OCI-LY3 (cell line): Measurements from ENCODE around the gene ARFGAP2.

ENCODE experiments used
- EZH2phosphoT487 ChIP-seq: fragments of 200-600 bp; shearing (Covaris generic); IDR thresholded peaks from 2 replicates; pipeline ENCODE4 v1.6.1; 2018; ENCODE audit warnings: antibody characterized with exemption, mixed run types, low read depth
- TF ChIP-seq, protein P1 (sequence below): fragments of 200-600, 300-600 bp; sonication (generic); IDR thresholded peaks from 2 replicates; pipeline ENCODE4 v1.5.1; 2014; ENCODE audit warnings: antibody characterized with exemption, low read length, low read depth

DNA sequence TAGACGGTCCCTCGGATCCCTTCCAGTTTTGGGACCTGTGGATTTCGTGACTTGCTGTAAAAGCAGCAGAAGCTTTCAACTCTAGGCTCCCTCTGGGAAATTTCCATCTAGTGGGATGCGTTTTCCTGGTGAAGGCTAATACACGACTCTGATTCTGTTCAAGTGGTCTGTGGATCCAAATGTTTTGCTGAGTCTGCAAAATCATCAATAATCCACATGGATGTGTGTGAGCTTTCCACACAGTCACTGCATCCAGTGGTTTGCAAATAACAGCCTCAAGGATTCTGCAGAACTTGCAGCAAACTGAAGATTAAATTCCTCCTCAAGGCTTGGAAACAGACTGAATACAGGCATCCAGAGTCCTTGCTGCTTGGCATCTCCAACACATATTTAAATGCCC is 25.9 kb upstream of the ARFGAP2 start:
- TF ChIP-seq, protein P1, sequence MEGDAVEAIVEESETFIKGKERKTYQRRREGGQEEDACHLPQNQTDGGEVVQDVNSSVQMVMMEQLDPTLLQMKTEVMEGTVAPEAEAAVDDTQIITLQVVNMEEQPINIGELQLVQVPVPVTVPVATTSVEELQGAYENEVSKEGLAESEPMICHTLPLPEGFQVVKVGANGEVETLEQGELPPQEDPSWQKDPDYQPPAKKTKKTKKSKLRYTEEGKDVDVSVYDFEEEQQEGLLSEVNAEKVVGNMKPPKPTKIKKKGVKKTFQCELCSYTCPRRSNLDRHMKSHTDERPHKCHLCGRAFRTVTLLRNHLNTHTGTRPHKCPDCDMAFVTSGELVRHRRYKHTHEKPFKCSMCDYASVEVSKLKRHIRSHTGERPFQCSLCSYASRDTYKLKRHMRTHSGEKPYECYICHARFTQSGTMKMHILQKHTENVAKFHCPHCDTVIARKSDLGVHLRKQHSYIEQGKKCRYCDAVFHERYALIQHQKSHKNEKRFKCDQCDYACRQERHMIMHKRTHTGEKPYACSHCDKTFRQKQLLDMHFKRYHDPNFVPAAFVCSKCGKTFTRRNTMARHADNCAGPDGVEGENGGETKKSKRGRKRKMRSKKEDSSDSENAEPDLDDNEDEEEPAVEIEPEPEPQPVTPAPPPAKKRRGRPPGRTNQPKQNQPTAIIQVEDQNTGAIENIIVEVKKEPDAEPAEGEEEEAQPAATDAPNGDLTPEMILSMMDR: no peak
- TF ChIP-seq EZH2phosphoT487: no peak
